SK-N-SH treated with all-trans-retinoic acid at 6 μM for 48 hours (cell line): Measurements from ENCODE around the gene TNK2.

Source experiments
- ATAC-seq: fragments of 200-7000 bp; cut with Tn5 transposase; 3 replicates; pipeline ENCODE4 v1.9.1; 2020; ENCODE audit warnings: mild to moderate bottlenecking, moderate library complexity
- ARNTL ChIP-seq: fragments of 450-650 bp; formaldehyde crosslinking; IDR thresholded peaks from 2 replicates; pipeline ENCODE4 v1.5.0; 2020; ENCODE audit warnings: low read depth, mild to moderate bottlenecking, moderate library complexity, borderline replicate concordance
- BACH2 ChIP-seq: fragments of 250-450 bp; sonication (Bioruptor Pico); IDR thresholded peaks from 2 replicates; pipeline ENCODE4 v1.9.0; 2021; ENCODE audit warnings: mild to moderate bottlenecking, borderline replicate concordance
- CREB5 ChIP-seq: fragments of 250-450 bp; sonication (Bioruptor Pico); IDR thresholded peaks from 2 replicates; pipeline ENCODE4 v1.5.1; 2020; ENCODE audit warnings: low read depth, mild to moderate bottlenecking, moderate library complexity
- CSDC2 ChIP-seq: fragments of 250-450 bp; sonication (Bioruptor Pico); IDR thresholded peaks from 2 replicates; pipeline ENCODE4 v1.5.0; 2020; ENCODE audit warnings: mild to moderate bottlenecking, moderate library complexity
- CSRNP3 ChIP-seq: fragments of 250-450 bp; sonication (Bioruptor Pico); IDR thresholded peaks from 2 replicates; pipeline ENCODE4 v1.5.1; 2021; ENCODE audit warnings: mild to moderate bottlenecking, moderate library complexity
- ESRRG ChIP-seq: fragments of 250-450 bp; sonication (Bioruptor Pico); IDR thresholded peaks from 2 replicates; pipeline ENCODE4 v1.6.1; 2021; ENCODE audit warnings: mild to moderate bottlenecking
- OSR1 ChIP-seq: fragments of 250-450 bp; sonication (Bioruptor Pico); IDR thresholded peaks from 2 replicates; pipeline ENCODE4 v1.8.0; 2022; ENCODE audit warnings: moderate library complexity, mild to moderate bottlenecking, inconsistent platforms
- PATZ1 ChIP-seq: fragments of 250-450 bp; sonication (Bioruptor Pico); IDR thresholded peaks from 2 replicates; pipeline ENCODE4 v1.8.0; 2020; ENCODE audit warnings: mild to moderate bottlenecking, moderate library complexity, borderline replicate concordance
- POU6F1 ChIP-seq: fragments of 250-450 bp; sonication (Bioruptor Pico); IDR thresholded peaks from 2 replicates; pipeline ENCODE4 v1.8.0; 2021; ENCODE audit warnings: low read depth, mild to moderate bottlenecking, moderate library complexity, borderline replicate concordance
- PPARA ChIP-seq: fragments of 250-450 bp; sonication (Bioruptor Pico); IDR thresholded peaks from 2 replicates; pipeline ENCODE4 v1.5.0; 2020; ENCODE audit warnings: mild to moderate bottlenecking, borderline replicate concordance
- RARB ChIP-seq: fragments of 250-450 bp; sonication (Bioruptor Pico); IDR thresholded peaks from 2 replicates; pipeline ENCODE4 v1.8.0; 2021; ENCODE audit warnings: mild to moderate bottlenecking, moderate library complexity
- TCF4 ChIP-seq: fragments of 250-450 bp; sonication (Bioruptor Pico); IDR thresholded peaks from 2 replicates; pipeline ENCODE4 v1.8.0; 2021; ENCODE audit warnings: mild to moderate bottlenecking, moderate library complexity, borderline replicate concordance
- TOX ChIP-seq: fragments of 250-450 bp; sonication (Bioruptor Pico); IDR thresholded peaks from 2 replicates; pipeline ENCODE4 v1.8.0; 2021; ENCODE audit warnings: mild to moderate bottlenecking, moderate library complexity, borderline replicate concordance
- TSHZ2 ChIP-seq: fragments of 250-450 bp; sonication (Bioruptor Pico); IDR thresholded peaks from 2 replicates; pipeline ENCODE4 v1.5.0; 2020; ENCODE audit warnings: mild to moderate bottlenecking, moderate library complexity
- ZC3H10 ChIP-seq: fragments of 250-450 bp; sonication (Bioruptor Pico); IDR thresholded peaks from 2 replicates; pipeline ENCODE4 v1.5.1; 2021; ENCODE audit warnings: mild to moderate bottlenecking, moderate library complexity
- ZFP3 ChIP-seq: fragments of 250-450 bp; sonication (Bioruptor Pico); IDR thresholded peaks from 2 replicates; pipeline ENCODE4 v1.5.0; 2020; ENCODE audit warnings: mild to moderate bottlenecking, moderate library complexity
- ZFP30 ChIP-seq: fragments of 450-650 bp; formaldehyde crosslinking; IDR thresholded peaks from 2 replicates; pipeline ENCODE4 v1.5.0; 2022; ENCODE audit warnings: mild to moderate bottlenecking, moderate library complexity
- ZNF70 ChIP-seq: fragments of 450-650 bp; formaldehyde crosslinking; IDR thresholded peaks from 2 replicates; pipeline ENCODE4 v1.5.0; 2020; ENCODE audit warnings: mild to moderate bottlenecking, moderate library complexity
- ZNF8 ChIP-seq: fragments of 450-650 bp; formaldehyde crosslinking; IDR thresholded peaks from 2 replicates; pipeline ENCODE4 v1.5.0; 2020; ENCODE audit warnings: mild to moderate bottlenecking, moderate library complexity

Gene TNK2

GRCh38 chr3:195897853-195898415 is 10.4 kb downstream of the TNK2 start (continued):
- TF ChIP-seq BACH2 (CRISPR knock-in tag), result no peak
- TF ChIP-seq CSDC2, result no peak
- TF ChIP-seq ZNF70 (CRISPR knock-in tag), result no peak
- no peak for TF ChIP-seq PPARA (CRISPR knock-in tag)

GRCh38 chr3:195897081-195897852 is 11.1 kb downstream of the TNK2 start:
- peak; percentile 41 for ATAC-seq

GRCh38 chr3:195896361-195897080 is 11.8 kb downstream of the TNK2 start:
- peak; percentile 60 for ATAC-seq
- no peak for TF ChIP-seq TCF4 (CRISPR knock-in tag)
- no peak for TF ChIP-seq RARB
- no peak for TF ChIP-seq CREB5 (CRISPR knock-in tag)
- TF ChIP-seq TOX (CRISPR knock-in tag), result no peak

More at GRCh38 chr3:195897081-195897852, 11.1 kb downstream of the TNK2 start:
- no peak for TF ChIP-seq PATZ1 (CRISPR knock-in tag)
- no peak for TF ChIP-seq ZC3H10 (CRISPR knock-in tag)
- TF ChIP-seq CSRNP3, result no peak
- TF ChIP-seq TCF4 (CRISPR knock-in tag), result peak; percentile 42; the same call in 1 of the 2 replicates

- no peak for TF ChIP-seq BACH2 (CRISPR knock-in tag)
- TF ChIP-seq OSR1, result no peak
- no peak for TF ChIP-seq POU6F1 (CRISPR knock-in tag)
- no peak for TF ChIP-seq ZNF8 (CRISPR knock-in tag)
- TF ChIP-seq ZFP3 (CRISPR knock-in tag), result no peak
- no peak for TF ChIP-seq ZC3H10 (CRISPR knock-in tag)
- TF ChIP-seq ESRRG (CRISPR knock-in tag), result no peak
- no peak for TF ChIP-seq CSDC2
- TF ChIP-seq TSHZ2 (CRISPR knock-in tag), result no peak
- no peak for TF ChIP-seq ZFP30 (CRISPR knock-in tag)
- TF ChIP-seq ARNTL (CRISPR knock-in tag), result no peak
- no peak for TF ChIP-seq PPARA (CRISPR knock-in tag)
- ATAC-seq, result peak; percentile 29
These were observed 12.4 kb downstream of the TNK2 start for GRCh38 chr3:195895861-195896360.
